Activated CD4-positive, alpha-beta T cell treated with anti-CD3 and anti-CD28 coated beads for 36 hours (primary cell): ENCODE measurements around the gene PLXNC1. TPM values are rescaled to one million over a fixed set of nuclear protein-coding genes. Genes with fewer than 3 reads are reported as not detected.
A peak's percentile ranks its signal among the peaks of the same experiment; 100 is the strongest.

Source experiments
- ATAC-seq: fragments of 200-7000 bp; cut with Tn5 transposase; one replicate; pipeline ENCODE4 v1.10.0; 2021; ENCODE audit warnings: mild to moderate bottlenecking, moderate library complexity
- CTCF ChIA-PET: fragments of 350-600 bp; sonication (Branson Sonifier 250); formaldehyde crosslinking; loops from one replicate; lab custom pipeline; 2021; ENCODE audit warnings: antibody characterized with exemption; lab: Charles Lee
- POLR2A ChIA-PET: fragments of 350-600 bp; sonication (Branson Sonifier 250); formaldehyde crosslinking; loops from one replicate; lab custom pipeline; 2021; ENCODE audit warnings: antibody characterized with exemption, inconsistent platforms; lab: Charles Lee
- DNase-seq: peaks from one replicate; pipeline ENCODE4 v3.0.0-alpha.2; 2020
- H3K27ac Mint-ChIP-seq: one replicate; pipeline ENCODE4 v1.8.0; 2021; ENCODE audit warnings: mixed read lengths
- H3K27me3 Mint-ChIP-seq: one replicate; pipeline ENCODE4 v1.8.0; 2021; ENCODE audit warnings: mixed read lengths
- H3K36me3 Mint-ChIP-seq: one replicate; pipeline ENCODE4 v1.8.0; 2021; ENCODE audit warnings: low read depth, mixed read lengths
- H3K4me1 Mint-ChIP-seq: one replicate; pipeline ENCODE4 v1.8.0; 2021; ENCODE audit warnings: mixed read lengths
- H3K4me3 Mint-ChIP-seq: one replicate; pipeline ENCODE4 v1.8.0; 2021; ENCODE audit warnings: mild to moderate bottlenecking, moderate library complexity, mixed read lengths
- H3K9me3 Mint-ChIP-seq: one replicate; pipeline ENCODE4 v1.8.0; 2021; ENCODE audit warnings: low read depth, mixed read lengths
- intact Hi-C, 2 experiments: fragments of 100-400 bp; cut with DNase I in 1 of 2; cut with micrococcal nuclease in 1 of 2; formaldehyde crosslinking; loops; one replicate each; pipeline versions ENCODE4 v1.14.2 to v1.15.1; 2022 to 2024; cut with DNase I, micrococcal nuclease
- total RNA-seq, 2 experiments: library from RNA; stranded (reverse); gene quantifications; one replicate each; pipeline ENCODE4 v1.2.3, GENCODE V29; 2021

Gene PLXNC1
- total RNA-seq, 2 experiments from 2014 or later, result 5.3 TPM

DNA sequence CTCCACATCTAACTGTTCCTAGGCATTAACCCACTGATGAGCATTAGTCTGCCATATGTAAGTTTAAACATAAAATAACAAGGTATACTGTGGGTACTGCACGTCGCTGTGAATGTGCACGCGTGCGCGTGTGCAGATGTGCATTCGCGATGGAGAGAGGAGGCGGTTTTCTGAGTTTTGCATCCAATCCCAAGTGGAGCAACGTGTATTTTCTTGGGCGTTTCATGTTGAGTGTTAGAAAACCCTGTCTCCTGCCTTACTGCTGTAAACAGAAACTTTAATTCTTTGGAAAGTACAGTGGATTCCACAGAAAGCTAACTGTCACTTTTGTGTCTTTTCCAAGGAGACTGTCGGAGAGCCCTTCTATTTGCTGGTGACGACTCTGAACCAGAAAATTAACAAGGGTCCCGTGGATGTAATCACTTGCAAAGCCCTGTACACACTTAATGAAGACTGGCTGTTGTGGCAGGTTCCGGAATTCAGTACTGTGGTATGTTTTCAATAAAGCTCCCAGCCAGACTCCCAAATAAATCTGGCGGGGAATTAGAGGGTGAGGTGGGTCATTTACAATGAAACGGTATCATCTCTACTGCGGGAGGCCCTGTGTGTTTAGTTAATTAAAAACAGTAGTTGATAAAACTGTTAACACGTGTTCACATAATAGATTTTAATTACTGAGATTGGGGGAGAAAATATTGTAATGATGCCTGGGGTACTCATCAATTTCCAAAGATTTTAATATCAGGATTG, 116.5 kb downstream of the PLXNC1 start:
- ChIA-PET CTCF (interaction anchor here (1.0 kb wide), 1 partner anchor 148 kb away, joined by 3 read pairs; no protein-coding TSS in a partner anchor), POLR2A (no interaction called here)
- Mint-ChIP-seq H3K36me3 (peaks cover 21% of the 10 kb centered on the region), H3K4me1 (peaks cover 68% of the 10 kb centered on the region), H3K27ac (no peak overlapping the region), H3K27me3 (no peaks in the 10 kb centered on the region), H3K4me3 (no peak overlapping the region), H3K9me3 (no peaks in the 10 kb centered on the region)
- no peak for ATAC-seq
- no peak for DNase-seq
- intact Hi-C loops, result loop anchor here (5.0 to 10.0 kb wide), 5 partner anchors 62 to 800 kb away; partner anchors contain the start of genes CRADD (in 1 of the 2), MRPL42 (in 1 of the 2) and SOCS2 (in 1 of the 2)

DNA sequence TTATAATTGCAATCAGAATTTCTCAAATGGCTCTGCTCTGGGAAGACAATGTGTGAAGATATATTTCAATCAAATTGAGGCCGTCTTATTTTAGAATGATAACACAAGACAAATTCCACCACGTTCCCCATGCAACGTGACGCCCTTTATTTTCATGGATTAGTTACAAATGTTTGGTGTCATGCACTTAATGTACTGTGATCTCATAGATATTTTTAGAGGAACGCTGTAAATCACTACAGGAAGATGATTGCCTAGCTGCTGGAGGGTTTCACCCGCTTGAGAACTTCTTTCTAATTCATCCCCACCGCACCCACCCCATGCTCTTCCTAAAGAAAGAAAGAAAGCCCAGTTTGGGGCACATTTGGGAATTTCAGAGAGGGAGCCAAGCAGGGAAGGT, 117.2 kb downstream of the PLXNC1 start:
- no peaks in the 10 kb centered on the region for H3K27me3 Mint-ChIP-seq

DNA sequence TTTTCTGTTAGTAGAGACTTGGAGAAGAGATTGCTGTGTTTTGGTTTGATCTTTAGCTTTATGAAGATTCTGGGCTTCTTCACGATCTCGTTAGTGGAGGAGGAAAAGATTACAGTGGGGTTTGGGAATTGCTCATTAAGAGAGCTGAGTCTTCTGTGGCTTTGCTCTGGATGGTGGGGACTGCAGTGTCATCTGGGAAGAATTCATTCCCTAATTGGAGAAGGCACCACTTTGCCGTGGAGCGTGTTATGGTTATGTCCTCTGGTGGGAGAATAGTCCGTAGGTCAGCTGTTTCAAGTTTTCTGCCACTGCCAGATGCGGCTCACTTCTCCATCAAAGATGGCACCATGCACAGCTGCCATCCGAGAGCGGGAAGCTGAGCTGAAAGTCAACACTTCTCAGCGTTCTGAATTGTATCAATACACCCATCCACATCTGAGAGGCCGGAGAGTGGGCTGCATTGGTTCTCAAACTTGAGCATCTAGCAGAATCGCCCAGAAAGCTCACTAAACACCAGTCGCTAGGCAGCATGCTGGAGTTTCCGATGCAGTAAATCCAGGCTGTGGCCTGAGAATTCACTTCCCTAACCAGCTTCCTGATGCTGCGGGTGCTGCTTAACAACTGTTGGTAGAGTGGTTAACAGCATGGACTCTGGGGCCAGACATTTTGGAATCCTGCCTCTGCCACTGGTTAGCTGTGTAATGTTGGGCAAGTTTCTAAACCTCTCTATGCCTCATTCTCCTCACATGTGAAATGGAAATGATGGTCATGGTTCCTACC, 117.8 kb downstream of the PLXNC1 start:
- no peaks in the 10 kb centered on the region for H3K9me3 Mint-ChIP-seq
- peaks cover 21% of the 10 kb centered on the region for H3K36me3 Mint-ChIP-seq
- ChIA-PET POLR2A (interaction anchor here (1.0 kb wide), 1 partner anchor 23 kb away, joined by 4 read pairs; no protein-coding TSS in a partner anchor), CTCF (interaction anchor here (0.6 to 1.0 kb wide), 2 partner anchors 65 to 147 kb away, joined by 3 read pairs; no protein-coding TSS in a partner anchor)
- intact Hi-C loops, result loop anchor here (2.0 to 10.0 kb wide), 3 partner anchors 61 to 801 kb away; partner anchors contain the start of gene MRPL42 (in 1 of the 2)
- no peaks in the 10 kb centered on the region for H3K27me3 Mint-ChIP-seq
- no peak for DNase-seq
- ATAC-seq, result no peak
- H3K4me3 Mint-ChIP-seq, result no peak overlapping the region
- H3K4me1 Mint-ChIP-seq, result peaks cover 79% of the 10 kb centered on the region
- no peak overlapping the region for H3K27ac Mint-ChIP-seq

More for the DNA sequence above, 117.2 kb downstream of the PLXNC1 start:
- ATAC-seq, result no peak
- CTCF ChIA-PET, result interaction anchor here (1.0 kb wide), 1 partner anchor 148 kb away, joined by 3 read pairs; no protein-coding TSS in a partner anchor
- Mint-ChIP-seq H3K27ac (no peak overlapping the region), H3K4me3 (no peak overlapping the region), H3K4me1 (peaks cover 74% of the 10 kb centered on the region), H3K9me3 (no peaks in the 10 kb centered on the region), H3K36me3 (peaks cover 21% of the 10 kb centered on the region)
- intact Hi-C loops, result loop anchor here (5.0 to 10.0 kb wide), 2 partner anchors 62 to 801 kb away; partner anchors contain the start of gene MRPL42 (in 1 of the 2)
- POLR2A ChIA-PET, result interaction anchor here (1.0 kb wide), 1 partner anchor 22 kb away, joined by 4 read pairs; no protein-coding TSS in a partner anchor
- no peak for DNase-seq

DNA sequence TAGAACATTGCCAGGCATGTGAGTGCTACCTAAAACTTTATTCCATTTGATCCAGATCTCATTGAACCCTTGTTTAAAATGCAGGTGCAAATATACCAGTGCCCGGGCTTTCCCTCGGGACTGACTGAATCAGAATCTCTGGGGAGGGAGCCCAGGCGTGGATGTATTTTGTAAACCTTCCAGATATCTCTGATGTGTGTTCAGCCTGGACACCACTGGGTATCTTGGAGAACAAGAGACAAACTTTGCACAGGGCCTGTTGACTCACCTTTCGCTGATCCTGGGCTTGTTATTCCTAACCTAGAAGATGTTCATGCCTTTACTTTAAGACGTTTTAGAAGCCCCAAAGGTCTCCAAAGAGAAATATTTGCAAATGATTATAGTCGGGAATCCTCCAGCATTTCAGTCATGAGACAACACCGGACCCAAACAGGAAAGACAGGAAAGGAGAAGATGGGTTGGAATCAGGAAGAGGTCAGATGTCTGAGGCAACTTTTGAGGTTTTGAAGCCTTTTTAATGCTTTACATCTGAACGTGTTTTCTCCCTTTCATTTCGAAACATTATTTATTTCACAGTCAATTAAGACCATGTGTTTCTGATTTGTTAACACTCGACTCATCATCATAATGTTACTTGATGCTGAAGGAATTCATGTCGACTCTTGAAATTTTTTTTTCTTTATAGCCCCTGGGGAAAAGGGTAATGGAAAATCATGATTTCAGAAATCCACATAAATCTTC, 118.6 kb downstream of the PLXNC1 start:
- intact Hi-C loops, result loop anchor here (2.0 to 10.0 kb wide), 3 partner anchors 60 to 802 kb away; partner anchors contain the start of gene MRPL42 (in 1 of the 2)
- peaks cover 25% of the 10 kb centered on the region for H3K36me3 Mint-ChIP-seq
- H3K4me3 Mint-ChIP-seq, result no peak overlapping the region
- ATAC-seq (no peak), DNase-seq (no peak)
- CTCF ChIA-PET, result no interaction called here
- H3K9me3 Mint-ChIP-seq, result no peaks in the 10 kb centered on the region
- POLR2A ChIA-PET, result no interaction called here
- H3K27me3 Mint-ChIP-seq, result no peaks in the 10 kb centered on the region
- peaks cover 84% of the 10 kb centered on the region for H3K4me1 Mint-ChIP-seq
- H3K27ac Mint-ChIP-seq, result peak overlapping the region; percentile 16

DNA sequence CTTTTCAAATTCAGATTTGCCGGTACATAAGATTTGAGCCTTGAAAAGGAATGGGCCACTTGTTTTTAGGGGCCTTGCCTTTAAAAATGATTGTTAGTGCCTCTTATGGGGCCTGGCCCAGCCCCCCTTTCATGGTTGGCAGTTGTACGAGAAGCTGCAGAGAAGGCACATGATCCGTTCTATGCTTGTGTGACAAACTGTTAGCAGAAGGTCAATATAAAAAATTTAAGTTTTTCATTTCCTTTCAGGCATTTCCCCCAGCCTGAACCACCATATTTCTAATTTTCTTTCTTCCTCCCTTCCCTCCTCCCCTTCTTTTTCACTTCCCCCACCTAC, 119.1 kb downstream of the PLXNC1 start:
- Mint-ChIP-seq H3K27me3 (no peaks in the 10 kb centered on the region), H3K27ac (peak overlapping the region; percentile 49), H3K4me3 (no peak overlapping the region), H3K9me3 (no peaks in the 10 kb centered on the region), H3K36me3 (peaks cover 28% of the 10 kb centered on the region), H3K4me1 (peaks cover 82% of the 10 kb centered on the region)
- POLR2A ChIA-PET, result no interaction called here
- intact Hi-C loops, result loop anchor here (2.0 to 10.0 kb wide), 3 partner anchors 60 to 803 kb away; partner anchors contain the start of gene MRPL42 (in 1 of the 2)
- DNase-seq, result no peak
- CTCF ChIA-PET, result interaction anchor here (1.0 kb wide), 1 partner anchor 94 kb away, joined by 3 read pairs; no protein-coding TSS in a partner anchor
- no peak for ATAC-seq

DNA sequence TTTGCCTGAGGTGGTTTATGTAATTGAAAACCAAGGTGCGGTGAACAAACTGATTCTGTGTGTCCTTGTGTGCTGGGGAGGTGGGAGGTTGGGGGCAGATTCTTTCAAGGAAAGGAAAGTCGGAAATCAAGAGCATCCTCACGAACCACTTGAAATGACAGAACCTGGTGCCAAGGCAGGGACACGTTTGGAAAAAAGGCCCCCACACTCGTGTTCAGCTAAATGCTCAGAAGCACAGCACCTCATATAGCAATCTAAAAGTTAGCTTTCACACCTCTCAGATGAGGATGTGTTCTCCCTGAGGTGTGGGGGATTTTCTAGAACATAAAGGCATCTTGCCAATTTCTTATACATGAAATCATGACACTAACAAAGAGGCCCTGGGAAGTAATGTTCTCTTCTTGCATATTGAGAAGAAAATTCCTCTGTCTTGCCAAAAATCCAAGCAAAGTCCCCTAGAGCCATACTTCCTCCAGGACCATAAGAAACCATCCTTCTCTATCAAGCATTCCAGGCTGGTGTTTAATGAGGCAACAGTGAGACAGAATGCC, 119.6 kb downstream of the PLXNC1 start:
- intact Hi-C loops, result loop anchor here (2.0 to 10.0 kb wide), 5 partner anchors 37 to 803 kb away; partner anchors contain the start of gene MRPL42 (in 1 of the 2)
- H3K9me3 Mint-ChIP-seq, result no peaks in the 10 kb centered on the region
- CTCF ChIA-PET, result interaction anchor here (1.0 kb wide), 1 partner anchor 95 kb away, joined by 3 read pairs; no protein-coding TSS in a partner anchor
- ATAC-seq, result no peak
- DNase-seq, result no peak
- no peak overlapping the region for H3K4me3 Mint-ChIP-seq
- POLR2A ChIA-PET, result no interaction called here
- peaks cover 77% of the 10 kb centered on the region for H3K4me1 Mint-ChIP-seq
- peak overlapping the region; percentile 49 for H3K27ac Mint-ChIP-seq
- H3K36me3 Mint-ChIP-seq, result peaks cover 28% of the 10 kb centered on the region
- no peaks in the 10 kb centered on the region for H3K27me3 Mint-ChIP-seq

DNA sequence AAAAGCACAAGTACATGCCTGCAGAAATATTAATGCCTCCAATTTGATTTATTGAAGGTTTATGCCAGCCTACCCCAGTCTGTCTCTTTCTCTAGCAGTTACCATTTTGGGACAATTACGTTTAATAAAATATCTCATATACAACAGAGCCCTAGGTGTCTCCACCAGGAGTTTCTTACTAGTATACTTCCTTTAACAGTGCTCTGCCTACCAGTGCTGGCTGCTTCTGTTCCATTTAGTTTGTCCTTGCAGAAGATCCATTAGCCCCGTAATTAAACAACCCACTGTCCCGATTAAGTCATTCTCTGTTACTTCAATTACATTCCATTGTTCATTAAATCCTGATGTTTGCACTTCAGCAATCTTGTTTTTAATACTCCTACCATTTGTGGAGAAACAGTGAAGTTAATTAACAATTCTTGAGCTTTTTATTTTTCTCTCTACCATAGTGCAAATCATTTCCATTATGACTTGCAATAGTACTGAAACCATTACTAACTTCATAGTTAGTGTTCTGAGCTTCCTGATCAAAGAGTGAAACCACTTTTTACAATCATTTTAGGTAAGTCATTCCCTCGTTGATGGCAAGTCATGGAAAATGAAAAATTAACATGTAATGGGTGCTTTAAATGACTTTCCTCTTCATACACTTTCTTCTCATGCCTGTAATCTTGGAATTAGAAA, 121.1 kb downstream of the PLXNC1 start:
- Mint-ChIP-seq H3K4me3 (peak overlapping the region; percentile 24), H3K4me1 (peaks cover 63% of the 10 kb centered on the region), H3K27me3 (no peaks in the 10 kb centered on the region), H3K9me3 (no peaks in the 10 kb centered on the region), H3K27ac (peak overlapping the region; percentile 63), H3K36me3 (peaks cover 24% of the 10 kb centered on the region)
- CTCF ChIA-PET, result interaction anchor here (0.9 to 1.9 kb wide), 8 partner anchors 15 to 128 kb away, joined by 3 to 11 read pairs (median 4); no protein-coding TSS in a partner anchor
- POLR2A ChIA-PET, result interaction anchor here (0.6 to 1.6 kb wide), 4 partner anchors 36 to 405 kb away, joined by 3 to 11 read pairs (median 4); no protein-coding TSS in a partner anchor
- intact Hi-C loops, result loop anchor here (1.0 to 10.0 kb wide), 7 partner anchors 35 to 805 kb away; partner anchors contain the start of gene MRPL42 (in 1 of the 2)
- DNase-seq (no peak), ATAC-seq (peak; percentile 86)

DNA sequence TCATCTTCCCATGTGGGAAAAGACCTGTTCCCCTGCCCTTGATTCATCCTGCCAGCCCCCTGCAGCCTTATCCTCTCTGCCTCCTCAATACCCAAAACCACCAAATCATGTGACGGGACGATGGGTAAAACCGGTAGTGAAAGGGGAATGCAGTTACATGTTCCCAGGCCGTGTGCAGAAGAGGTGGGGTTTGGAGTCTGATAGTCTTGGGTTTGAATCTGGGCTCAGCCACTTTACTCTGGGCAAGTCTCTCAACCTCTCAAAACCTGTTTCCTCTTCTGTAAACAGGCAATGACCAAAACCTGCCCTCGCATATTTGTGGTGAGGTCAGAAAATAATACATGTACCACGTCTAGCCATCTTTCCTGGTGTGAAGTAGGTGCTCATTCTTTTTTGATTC, 123.0 kb downstream of the PLXNC1 start:
- no peaks in the 10 kb centered on the region for H3K27me3 Mint-ChIP-seq
- intact Hi-C loops, result no loop called here
- CTCF ChIA-PET, result no interaction called here
- peaks cover 57% of the 10 kb centered on the region for H3K4me1 Mint-ChIP-seq
- no peak overlapping the region for H3K27ac Mint-ChIP-seq
- no peak for ATAC-seq
- H3K4me3 Mint-ChIP-seq, result no peak overlapping the region
- POLR2A ChIA-PET, result no interaction called here
- peak; percentile 37 for DNase-seq
- H3K9me3 Mint-ChIP-seq, result no peaks in the 10 kb centered on the region
- H3K36me3 Mint-ChIP-seq, result peaks cover 11% of the 10 kb centered on the region

DNA sequence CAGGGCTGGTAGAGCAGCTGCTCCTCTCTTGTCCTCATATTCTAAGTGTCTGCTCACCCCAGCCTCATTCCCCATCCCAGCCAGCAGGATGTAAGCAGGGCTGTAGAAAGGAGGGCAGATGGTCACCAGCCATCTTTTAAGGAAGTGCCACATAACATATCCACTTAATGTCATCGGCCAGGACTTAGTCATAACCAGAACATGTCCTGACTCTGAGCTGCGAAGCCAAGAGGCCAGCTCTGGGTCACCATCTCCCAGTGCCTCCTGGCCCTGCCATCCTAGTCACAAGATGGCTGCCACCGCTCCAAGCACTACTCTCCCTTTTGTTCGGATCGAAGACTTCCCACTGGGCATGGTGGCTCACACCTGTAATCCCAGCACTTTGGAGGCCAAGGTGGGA, 123.9 kb downstream of the PLXNC1 start:
- ChIA-PET POLR2A (no interaction called here), CTCF (no interaction called here)
- ATAC-seq (no peak), DNase-seq (no peak)
- Mint-ChIP-seq H3K27ac (peak overlapping the region; percentile 9), H3K36me3 (peaks cover 11% of the 10 kb centered on the region), H3K27me3 (no peaks in the 10 kb centered on the region), H3K4me1 (peaks cover 47% of the 10 kb centered on the region), H3K4me3 (no peak overlapping the region), H3K9me3 (no peaks in the 10 kb centered on the region)
- intact Hi-C loops, result no loop called here

DNA sequence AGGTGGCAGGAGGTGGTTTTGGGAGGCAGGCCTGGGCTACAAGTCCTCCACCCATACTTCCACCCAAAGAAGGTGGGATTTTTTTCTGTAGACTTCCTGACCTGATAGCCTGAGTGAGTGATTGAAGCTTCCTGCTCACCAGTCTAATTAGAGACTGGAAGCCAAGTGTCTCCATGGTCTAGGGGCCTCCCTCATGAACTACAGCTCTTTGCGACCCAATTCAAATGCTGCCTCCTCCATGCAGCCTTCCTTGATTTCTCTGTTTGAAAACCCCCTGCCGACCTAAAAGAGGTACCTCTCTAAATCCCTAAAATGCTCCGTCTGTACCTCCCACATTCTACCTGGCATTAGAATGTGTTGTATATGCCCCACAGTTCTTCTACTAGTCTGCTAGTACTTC, 124.9 kb downstream of the PLXNC1 start:
- POLR2A ChIA-PET, result no interaction called here
- DNase-seq (no peak), ATAC-seq (no peak)
- H3K27me3 Mint-ChIP-seq, result no peaks in the 10 kb centered on the region
- intact Hi-C loops, result no loop called here
- H3K4me1 Mint-ChIP-seq, result peaks cover 38% of the 10 kb centered on the region
- CTCF ChIA-PET, result interaction anchor here (0.6 kb wide), 1 partner anchor 1869 kb away, joined by 3 read pairs; no protein-coding TSS in a partner anchor
- H3K36me3 Mint-ChIP-seq, result peaks cover 7% of the 10 kb centered on the region
- no peaks in the 10 kb centered on the region for H3K9me3 Mint-ChIP-seq
- no peak overlapping the region for H3K27ac Mint-ChIP-seq
- no peak overlapping the region for H3K4me3 Mint-ChIP-seq
